A549 (cell line): ENCODE data around the gene COG7. TPM values are rescaled to one million over a fixed set of nuclear protein-coding genes. Genes with fewer than 3 reads are reported as not detected.
"Not testable (repeated sequence)": the region's sequence is repeated elsewhere in the genome, so short reads cannot be mapped to it uniquely, and the experiment has no call there.

Experiments used
- ATAC-seq, 2 experiments: fragments of 200-7000 bp in 1 of 2; fragments of >200 bp in 1 of 2; cut with Nextera tagmentation in 1 of 2; cut with Tn5 transposase in 1 of 2; 3 replicates each; pipeline versions ENCODE4 v1.8.0 to v1.9.1; 2018 to 2020; ENCODE audit warnings: mild to moderate bottlenecking in 1 of 2, moderate library complexity in 1 of 2
- CTCF ChIA-PET: fragments of 300-600 bp; sonication (Branson Sonifier 250); formaldehyde crosslinking; extraction: SDS; loops from one replicate; lab custom pipeline; 2021; ENCODE audit warnings: antibody characterized with exemption, inconsistent platforms; lab: Yijun Ruan, JAX
- POLR2A ChIA-PET: fragments of 350-600 bp; formaldehyde crosslinking; extraction: SDS; loops from one replicate; lab custom pipeline; 2021; ENCODE audit warnings: antibody characterized with exemption, inconsistent platforms; lab: Yijun Ruan, JAX
- DNase-seq, 2 experiments: peaks; one replicate each; pipeline versions ENCODE4 v3.0.0 to v3.0.0-alpha.2; 2011 to 2016; ENCODE audit warnings: low read depth in 1 of 2, low spot score in 1 of 2
- FAIRE-seq: peaks from 2 replicates; lab custom pipeline; 2011; peaks lifted over from hg19 to GRCh38; lab: Jason Lieb, UNC
- H3K27ac ChIP-seq, 2 experiments: fragments of >200 bp; sonication (Bioruptor Twin); formaldehyde crosslinking; 3 replicates each; pipeline ENCODE4 v1.5.1; 2016 to 2017
- H3K4me1 ChIP-seq: fragments of >200 bp; sonication (Bioruptor Twin); formaldehyde crosslinking; 3 replicates; pipeline ENCODE4 v1.6.1; 2016
- H3K4me2 ChIP-seq: fragments of >200 bp; sonication (Bioruptor Twin); formaldehyde crosslinking; 3 replicates; pipeline ENCODE4 v1.6.1; 2016
- H3K4me3 ChIP-seq: fragments of >200 bp; sonication (Bioruptor Twin); formaldehyde crosslinking; 3 replicates; pipeline ENCODE4 v1.5.1; 2016
- H3K9me3 ChIP-seq: fragments of >200 bp; sonication (Bioruptor Twin); formaldehyde crosslinking; 3 replicates; pipeline ENCODE4 v1.6.1; 2016
- ATOH8 ChIP-seq: fragments of 250-450 bp; sonication (Bioruptor Pico); IDR thresholded peaks from 2 replicates; pipeline ENCODE4 v1.5.0; 2020; ENCODE audit warnings: low read depth, mild to moderate bottlenecking, moderate library complexity
- CBX8 ChIP-seq: fragments of 200-600 bp; sonication (generic); IDR thresholded peaks from 2 replicates; pipeline ENCODE4 v1.6.1; 2016
- CHD4 ChIP-seq: fragments of 200-600 bp; sonication (generic); IDR thresholded peaks from 2 replicates; pipeline ENCODE4 v1.6.1; 2016; ENCODE audit warnings: antibody characterized with exemption, mild to moderate bottlenecking, borderline replicate concordance
- EHF ChIP-seq: fragments of 250-450 bp; sonication (Bioruptor Pico); IDR thresholded peaks from 2 replicates; pipeline ENCODE4 v1.5.0; 2020; ENCODE audit warnings: mild to moderate bottlenecking
- ESRRA ChIP-seq: fragments of 150-350 bp; IDR thresholded peaks from 2 replicates; pipeline ENCODE4 v1.6.1; 2014; ENCODE audit warnings: mild to moderate bottlenecking, low read length, borderline replicate concordance
- GATA3 ChIP-seq: IDR thresholded peaks from 2 replicates; pipeline ENCODE4 v1.6.1; 2012; ENCODE audit warnings: borderline replicate concordance
- HEYL ChIP-seq: fragments of 250-450 bp; sonication (Bioruptor Pico); IDR thresholded peaks from 2 replicates; pipeline ENCODE4 v1.8.0; 2021; ENCODE audit warnings: mild to moderate bottlenecking, moderate library complexity
- HOXB13 ChIP-seq: fragments of 250-450 bp; sonication (Bioruptor Pico); IDR thresholded peaks from 2 replicates; pipeline ENCODE4 v1.5.0; 2020; ENCODE audit warnings: low read depth, mild to moderate bottlenecking, moderate library complexity
- KDM1A ChIP-seq: fragments of 200-600 bp; sonication (generic); IDR thresholded peaks from 2 replicates; pipeline ENCODE4 v1.6.1; 2016; ENCODE audit warnings: low read depth, mild to moderate bottlenecking
- NR3C1 ChIP-seq: fragments of >200 bp; sonication (Bioruptor Twin); formaldehyde crosslinking; IDR thresholded peaks from 3 replicates; pipeline ENCODE4 v1.6.1; 2017
- PBX3 ChIP-seq: IDR thresholded peaks from 2 replicates; pipeline ENCODE4 v1.6.1; 2012
- RARB ChIP-seq: fragments of 250-450 bp; sonication (Bioruptor Pico); IDR thresholded peaks from 2 replicates; pipeline ENCODE4 v1.8.0; 2021; ENCODE audit warnings: mild to moderate bottlenecking, moderate library complexity
- RCOR1 ChIP-seq: fragments of 150-350 bp; IDR thresholded peaks from 2 replicates; pipeline ENCODE4 v1.6.1; 2014; ENCODE audit warnings: antibody characterized with exemption, low read length, low read depth
- REST ChIP-seq: fragments of 200-600 bp; sonication (generic); IDR thresholded peaks from 2 replicates; pipeline ENCODE4 v1.6.1; 2016; ENCODE audit warnings: antibody characterized with exemption, mild to moderate bottlenecking, moderate library complexity
- ZSCAN20 ChIP-seq: fragments of 250-450 bp; sonication (Bioruptor Pico); IDR thresholded peaks from 2 replicates; pipeline ENCODE4 v1.8.0; 2022; ENCODE audit warnings: mild to moderate bottlenecking, moderate library complexity
- WGBS: methylation state at CpG from one replicate; pipeline ENCODE4 v1.1.6; 2017; ENCODE audit errors: missing lambda C conversion rate; 5-methylcytosine and 5-hydroxymethylcytosine counted together
- polyA plus RNA-seq, 4 experiments: library from polyadenylated mRNA; depleted of rRNA in 3 of 4; stranded (reverse); fragments of >200 nt; fragmentation: RNase III in 1 of 4; extraction: RNeasy Plus Mini Kit Qiagen cat#74134 plus additional on column Dnase treatment in 1 of 4; gene quantifications; 2 replicates in 3 of 4; 3 replicates in 1 of 4; pipeline ENCODE4 v1.2.3, GENCODE V29; 2011 to 2017

COG7 gene
- polyA plus RNA-seq, 2 of the 4 experiments (the other 2 are of a cell fraction), result 11.3 to 18.5 TPM

DNA sequence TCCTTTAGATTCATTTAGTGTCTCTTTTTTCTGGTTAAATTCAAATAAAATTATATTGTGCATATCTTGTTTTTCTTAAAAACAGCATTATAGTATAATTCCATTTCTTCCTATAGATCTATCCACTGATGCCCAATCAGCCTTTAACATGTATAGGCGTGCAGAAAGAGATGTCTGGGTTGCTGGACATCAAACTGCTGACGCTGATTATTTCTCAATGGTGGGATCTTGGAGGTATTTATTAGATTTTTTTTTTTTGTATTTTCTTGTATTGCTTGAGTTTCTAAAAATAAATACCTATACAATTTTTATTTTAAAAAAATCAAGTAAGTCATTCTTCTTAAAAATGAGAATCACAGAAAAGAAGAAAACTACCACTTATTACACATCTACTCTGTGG lies 50.9 kb downstream of the COG7 start:
- H3K4me1 ChIP-seq, result no peaks in the 10 kb centered on the region
- POLR2A ChIA-PET, result no interaction called here
- H3K4me3 ChIP-seq, result no peak overlapping the region
- DNase-seq, result no peak
- TF ChIP-seq KDM1A, result no peak
- TF ChIP-seq PBX3, result no peak
- TF ChIP-seq RCOR1, result no peak
- TF ChIP-seq RARB (CRISPR knock-in tag), result no peak
- no peak for TF ChIP-seq ESRRA
- TF ChIP-seq HEYL (CRISPR knock-in tag), result no peak
- TF ChIP-seq HOXB13 (CRISPR knock-in tag), result no peak
- no peak for TF ChIP-seq GATA3
- WGBS, result 93% methylated on average over 2 of the region's 2 CpGs
- no peak overlapping the region for H3K27ac ChIP-seq
- ATAC-seq, result no peak
- H3K9me3 ChIP-seq, result no peaks in the 10 kb centered on the region
- CTCF ChIA-PET, result interaction anchor here (0.6 kb wide), 1 partner anchor 20 kb away, joined by 3 read pairs; no protein-coding TSS in a partner anchor
- no peak for FAIRE-seq
- H3K4me2 ChIP-seq, result no peak overlapping the region

DNA sequence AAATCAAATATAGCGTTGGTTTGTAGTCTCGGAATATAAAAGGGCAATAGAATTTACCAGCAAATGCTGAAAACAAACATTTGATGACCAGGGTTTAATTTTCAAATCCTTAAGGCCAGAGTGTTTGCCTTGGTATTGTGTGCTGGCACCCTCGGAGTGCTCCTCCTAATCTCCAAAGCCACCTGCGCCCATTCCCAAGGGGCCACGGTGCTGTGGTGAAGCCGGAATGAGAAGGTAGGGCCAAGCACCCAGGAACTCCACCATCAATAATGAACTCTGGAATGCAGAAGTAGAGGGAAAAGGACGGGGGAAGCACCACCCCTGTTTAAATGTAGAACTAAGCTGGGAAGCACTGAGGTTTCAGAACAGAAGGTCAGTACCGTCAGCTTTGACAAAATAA lies 51.9 kb downstream of the COG7 start:
- ChIA-PET POLR2A (no interaction called here), CTCF (interaction anchor here (4.0 kb wide), 1 partner anchor 33 kb away, joined by 23 read pairs; no protein-coding TSS in a partner anchor)
- H3K4me1 ChIP-seq, result no peaks in the 10 kb centered on the region
- no peak overlapping the region for H3K4me2 ChIP-seq
- ATAC-seq, result no peak
- H3K27ac ChIP-seq, result no peak overlapping the region
- no peak for DNase-seq
- H3K4me3 ChIP-seq, result no peak overlapping the region
- H3K9me3 ChIP-seq, result no peaks in the 10 kb centered on the region
- 89% methylated on average over 8 of the region's 8 CpGs for whole genome bisulfite sequencing
- TF ChIP-seq ZSCAN20 (CRISPR knock-in tag) (no peak), REST (no peak), NR3C1 (no peak), EHF (CRISPR knock-in tag) (no peak), ATOH8 (CRISPR knock-in tag) (no peak), CBX8 (no peak), HOXB13 (CRISPR knock-in tag) (no peak), CHD4 (no peak)
- TF ChIP-seq, all 56 proteins: peak for 0
- FAIRE-seq, result no peak

GRCh38 chr16:23400447-23400846 lies 52.5 kb downstream of the COG7 start:
- WGBS, result 96% methylated on average over 7 of the region's 7 CpGs
- FAIRE-seq, H3K27ac ChIP-seq, POLR2A ChIA-PET, H3K4me1 ChIP-seq, H3K9me3 ChIP-seq, H3K4me2 ChIP-seq, ATAC-seq, DNase-seq, H3K4me3 ChIP-seq: not testable (repeated sequence)
- CTCF ChIA-PET, result interaction anchor here (4.0 kb wide), 1 partner anchor 34 kb away, joined by 23 read pairs; no protein-coding TSS in a partner anchor
